HG02970 (cell line): Measurements from ENCODE around the gene RNF148.

Experiments used
- ATAC-seq: cut with Tn5 transposase; IDR thresholded peaks from one replicate; pipeline ENCODE4 v1.9.1; 2021; ENCODE audit warnings: mild to moderate bottlenecking, moderate library complexity, moderate number of reproducible peaks; ENCODE audit not compliant: unreplicated experiment, low FRiP score

RNF148 gene, protein sequence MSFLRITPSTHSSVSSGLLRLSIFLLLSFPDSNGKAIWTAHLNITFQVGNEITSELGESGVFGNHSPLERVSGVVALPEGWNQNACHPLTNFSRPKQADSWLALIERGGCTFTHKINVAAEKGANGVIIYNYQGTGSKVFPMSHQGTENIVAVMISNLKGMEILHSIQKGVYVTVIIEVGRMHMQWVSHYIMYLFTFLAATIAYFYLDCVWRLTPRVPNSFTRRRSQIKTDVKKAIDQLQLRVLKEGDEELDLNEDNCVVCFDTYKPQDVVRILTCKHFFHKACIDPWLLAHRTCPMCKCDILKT

DNA sequence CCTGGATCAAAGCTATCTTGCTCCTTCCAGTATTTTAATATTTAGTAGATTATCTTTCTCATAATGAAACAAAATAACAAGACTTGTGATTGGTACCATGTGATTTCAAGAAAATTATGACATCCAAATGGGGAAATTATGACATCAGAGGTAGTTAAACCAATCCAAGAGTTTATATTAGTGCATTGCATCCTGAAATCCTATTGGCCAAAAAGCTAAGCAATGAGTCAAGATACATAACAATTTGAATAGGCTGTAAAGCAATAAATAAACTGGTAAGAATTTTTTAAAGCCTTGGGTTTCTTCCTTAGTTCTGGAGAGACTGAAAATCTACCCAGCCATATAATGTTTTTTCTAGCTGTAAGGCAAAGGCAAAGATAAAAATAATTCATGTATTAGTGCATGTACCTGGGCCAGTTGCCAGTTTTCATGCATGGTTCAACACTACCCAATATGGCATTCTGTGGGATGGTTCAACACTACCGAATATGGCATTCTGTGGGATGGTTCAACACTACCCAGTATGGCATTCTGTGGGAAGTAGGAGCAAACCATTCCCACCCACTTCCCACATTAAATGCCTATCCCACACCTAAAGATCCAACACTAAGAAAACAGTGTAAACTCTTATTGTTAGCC, at the start of gene RNF148:
Gene RNF148 (minus strand): TSS at position 51 of the 639 bp plus-strand sequence. CDS start 172 bp downstream, outside the sequence.
- no peak for ATAC-seq

DNA sequence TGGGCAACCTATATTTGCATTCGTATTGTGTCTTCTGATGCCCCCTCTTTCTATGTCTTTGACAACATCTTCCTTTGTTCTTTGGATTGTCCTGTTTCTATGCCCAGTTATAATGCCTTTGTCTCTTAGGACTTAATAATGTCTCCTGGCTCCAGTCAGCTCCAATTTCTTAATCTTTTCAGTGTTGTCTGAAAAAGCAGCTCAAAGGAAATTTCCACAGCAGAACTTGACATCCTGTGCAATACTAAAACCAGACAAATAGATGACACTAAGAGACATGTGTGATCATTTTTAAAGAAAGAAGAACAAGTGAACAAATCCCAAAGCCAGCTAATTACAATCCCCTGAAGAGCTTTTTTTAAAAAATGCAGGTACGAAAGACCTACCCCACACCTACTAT, 47.7 kb upstream of the RNF148 start:
- no peak for ATAC-seq

DNA sequence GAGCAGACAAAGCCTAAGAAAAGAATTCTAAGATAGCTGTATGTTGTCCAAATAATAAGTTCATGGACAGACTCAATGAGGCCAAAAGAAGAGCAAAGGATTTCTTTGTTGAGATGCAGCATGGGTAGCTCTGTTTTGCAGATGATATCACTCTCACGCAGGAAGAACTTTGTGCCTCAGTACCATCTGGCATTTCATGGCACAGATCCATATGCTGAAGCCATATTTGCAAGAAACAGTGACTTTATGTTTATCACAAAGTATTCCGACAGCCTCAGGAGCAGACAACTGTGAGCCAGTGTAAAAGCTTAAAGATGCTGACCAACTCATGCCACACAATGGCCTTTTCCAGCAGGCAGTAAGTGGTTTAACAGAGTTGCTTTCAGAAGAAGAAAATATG, 45.5 kb upstream of the RNF148 start:
- no peak for ATAC-seq

DNA sequence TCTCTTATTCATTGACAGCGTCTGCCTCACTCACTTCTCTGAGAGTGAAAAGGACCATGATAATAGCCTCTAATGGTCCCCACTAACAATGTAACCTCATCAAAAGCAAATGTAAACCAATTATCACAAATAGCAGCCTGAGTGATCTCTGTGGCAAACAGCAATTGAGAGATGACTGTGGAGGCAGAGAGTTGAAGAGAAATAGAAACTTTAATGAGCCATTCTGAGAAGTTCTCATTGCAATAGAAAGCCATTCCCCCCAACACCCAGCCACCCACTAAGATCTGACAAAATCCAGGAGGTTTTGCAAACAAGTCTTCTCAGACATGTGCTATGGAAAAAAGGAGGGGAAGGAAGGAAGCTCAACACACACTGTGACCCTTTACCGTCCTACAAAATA, 44.2 kb upstream of the RNF148 start:
- ATAC-seq = no peak

DNA sequence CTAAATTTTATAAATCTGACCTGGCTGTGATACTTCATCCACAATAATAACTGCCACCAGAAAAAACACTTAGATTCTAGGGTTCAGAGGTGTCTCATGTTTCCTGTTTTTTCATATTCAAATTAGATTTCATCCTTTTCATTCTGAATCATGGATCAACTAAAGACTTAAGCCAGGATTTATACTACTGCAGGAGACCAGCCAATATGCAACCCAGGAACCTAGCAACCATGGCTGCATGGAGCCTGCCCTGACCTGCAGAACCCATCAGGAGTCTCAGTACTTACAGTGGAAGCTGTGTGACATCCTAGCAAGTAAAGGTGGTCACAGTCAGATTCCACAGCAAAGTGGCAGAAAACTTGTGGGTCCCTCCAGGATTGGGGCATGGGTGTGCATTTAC, 40.5 kb upstream of the RNF148 start:
- ATAC-seq = no peak

DNA sequence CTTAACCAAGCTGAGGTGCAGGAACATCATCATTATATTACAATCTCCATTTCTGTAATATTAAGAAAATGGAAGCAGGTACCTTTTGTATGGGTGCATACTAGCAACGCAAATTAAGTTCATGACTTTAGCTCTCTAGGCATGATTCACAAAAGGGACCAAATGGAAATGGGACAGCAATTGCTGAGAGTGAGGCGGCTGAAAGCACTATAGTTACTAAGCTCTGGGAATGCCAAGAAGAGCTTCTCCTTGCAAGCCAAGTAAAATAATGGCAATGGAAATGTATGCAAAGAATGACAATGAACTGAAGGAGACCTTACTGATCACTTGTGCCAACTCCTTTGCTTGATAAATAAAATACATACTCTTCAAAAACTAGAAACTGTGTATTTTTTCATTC, 36.2 kb upstream of the RNF148 start:
- ATAC-seq = no peak

DNA sequence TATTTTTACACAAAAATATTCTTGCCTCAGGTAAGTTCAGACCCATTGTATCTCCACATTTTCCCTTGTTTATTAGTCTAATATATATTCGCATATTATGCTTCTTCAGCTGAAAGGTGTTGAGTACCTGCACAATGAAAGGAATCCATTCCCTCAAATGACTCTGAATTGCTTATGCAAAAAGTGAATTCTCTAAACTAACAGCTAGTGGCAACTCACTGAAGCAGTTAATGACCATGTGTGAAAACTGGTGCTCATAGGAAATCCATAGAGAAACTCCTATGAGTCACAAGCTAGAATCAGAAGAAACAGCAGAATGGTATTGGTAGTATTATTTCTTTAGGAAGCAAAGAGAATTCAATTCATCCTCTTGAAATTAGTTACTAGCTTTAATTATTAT, 33.5 kb upstream of the RNF148 start:
- no peak for ATAC-seq

DNA sequence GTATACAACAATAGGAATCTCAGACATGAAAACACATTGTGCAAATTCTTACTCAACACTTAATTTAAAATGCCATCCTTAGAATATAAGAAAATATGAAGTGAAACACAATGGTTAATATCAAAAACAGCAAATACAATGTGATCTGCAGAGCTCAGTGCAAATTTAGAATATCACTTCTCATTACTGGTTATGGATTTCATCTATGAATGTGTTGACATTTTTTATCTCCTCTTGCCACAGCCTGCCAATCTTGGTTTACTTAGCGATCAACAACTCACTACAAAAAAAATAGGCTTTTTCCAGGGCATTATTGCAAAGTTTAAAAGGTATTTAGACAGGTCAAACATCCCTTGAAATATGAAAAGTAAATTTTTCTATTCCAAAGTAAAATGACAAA, 25.0 kb upstream of the RNF148 start:
- no peak for ATAC-seq

DNA sequence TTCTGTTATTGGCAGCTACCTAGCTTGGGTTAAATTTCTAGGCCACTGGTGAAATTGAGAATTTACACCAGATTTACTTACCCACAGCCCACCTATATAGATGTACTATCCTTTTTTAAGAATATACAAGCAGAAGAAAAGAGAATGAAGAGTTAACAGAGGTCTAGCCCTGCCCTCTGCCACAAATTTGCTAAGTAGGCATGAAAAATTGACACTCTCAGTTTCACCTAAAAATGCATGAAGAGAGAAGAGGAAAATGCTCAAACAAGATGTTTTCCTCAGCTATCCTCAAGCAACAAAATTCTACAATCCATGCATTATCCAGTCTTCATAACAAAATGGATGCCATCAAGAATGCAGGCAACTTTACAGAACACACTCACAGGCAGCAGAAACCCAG, 24.6 kb upstream of the RNF148 start:
- ATAC-seq = no peak

DNA sequence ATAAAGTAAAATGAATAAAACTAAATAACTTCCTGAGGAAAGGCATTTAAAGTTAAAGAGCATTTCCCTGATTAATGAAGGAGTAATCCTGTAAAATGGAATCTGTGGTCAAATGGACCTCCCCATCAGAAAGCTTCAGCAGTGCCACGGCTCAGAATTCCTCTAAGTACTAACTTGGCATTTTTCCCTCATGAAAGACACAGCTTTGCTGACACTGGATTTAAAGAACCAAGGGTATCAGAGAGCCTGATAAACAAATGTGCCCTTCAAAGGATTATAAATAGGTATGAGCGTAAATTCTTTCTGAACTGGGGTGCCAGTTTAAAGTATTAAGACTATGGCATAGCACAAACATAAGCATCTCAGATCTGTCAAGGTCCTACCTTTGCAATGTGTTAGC, 24.2 kb upstream of the RNF148 start:
- ATAC-seq = no peak

DNA sequence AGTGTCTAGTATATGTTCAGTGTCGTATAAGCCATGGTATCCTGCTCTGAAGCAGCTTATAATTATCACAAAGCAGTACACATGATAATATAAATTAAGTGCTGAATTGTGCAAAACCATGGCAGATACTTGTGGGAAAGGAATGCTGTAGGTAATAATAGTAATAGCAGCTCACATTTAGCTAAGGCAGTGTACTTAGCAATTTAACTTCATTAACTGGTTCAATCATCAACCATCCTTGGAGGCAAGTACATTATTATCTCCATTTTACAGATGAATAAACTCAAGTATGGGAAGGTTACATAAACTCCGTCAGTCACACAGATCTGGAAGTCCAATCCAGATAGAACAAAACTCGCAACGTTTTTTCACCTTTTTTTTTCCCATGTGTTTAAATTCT, 21.6 kb upstream of the RNF148 start:
- no peak for ATAC-seq

DNA sequence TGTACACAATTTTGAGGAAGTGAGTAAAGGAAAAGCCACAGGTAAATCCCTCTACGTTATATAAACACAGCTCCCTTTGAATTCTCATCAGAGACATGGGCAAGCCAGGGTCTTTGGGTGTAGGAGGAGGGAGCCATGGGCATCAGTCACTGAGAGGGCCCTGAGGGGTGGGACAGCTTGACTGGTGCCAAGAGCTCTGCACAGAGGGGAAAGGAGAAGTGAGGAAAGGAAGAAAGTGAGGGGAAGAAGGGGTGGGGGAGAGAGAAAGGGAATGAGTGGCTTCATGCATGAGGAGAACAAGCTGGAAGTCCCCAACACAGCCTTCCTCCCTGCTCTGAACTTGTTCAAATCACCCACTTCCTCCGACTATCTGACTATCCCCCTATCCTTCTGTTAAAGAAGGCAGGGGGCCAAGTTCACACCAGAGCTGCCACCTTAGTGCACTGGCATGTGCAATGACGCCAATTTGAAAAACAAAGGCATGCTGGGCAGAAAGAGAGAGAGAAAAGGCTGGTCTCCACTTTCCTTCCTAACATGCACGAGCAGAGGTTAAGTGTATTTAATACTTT, 16.4 kb upstream of the RNF148 start:
- ATAC-seq = no peak

DNA sequence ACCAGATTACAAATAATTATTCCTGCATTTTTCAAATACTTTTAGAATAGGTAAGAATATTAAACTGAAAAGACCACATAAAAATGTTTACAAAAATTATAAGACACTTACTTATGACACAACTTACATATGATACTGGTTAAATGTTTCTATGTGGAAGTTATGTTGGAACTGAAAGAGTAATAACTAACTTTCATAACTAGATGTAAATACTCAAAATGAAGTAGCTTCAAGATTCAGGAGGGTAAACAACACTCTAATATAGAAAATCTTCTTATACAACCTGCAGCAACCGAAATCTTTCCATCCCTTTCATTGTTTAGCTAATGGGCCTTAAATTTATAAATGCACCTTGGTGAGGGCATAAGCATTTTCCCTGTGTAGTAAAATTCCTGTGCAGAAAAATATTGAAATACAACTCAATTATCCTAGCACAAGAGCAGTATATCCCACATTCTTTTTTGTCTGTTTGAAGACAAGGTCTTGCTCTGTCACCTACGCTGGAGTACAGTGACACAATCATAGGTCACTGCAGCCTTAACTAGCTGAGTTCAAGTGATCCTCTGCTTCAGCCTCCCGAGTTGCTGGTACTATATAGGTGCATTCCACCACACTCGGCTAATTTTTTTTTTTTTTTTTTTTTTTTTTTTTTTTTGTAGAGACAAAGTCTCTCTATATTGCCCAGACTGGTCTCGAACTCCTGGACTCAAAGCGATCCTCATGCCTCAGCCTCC, 14.8 kb upstream of the RNF148 start:
- no peak for ATAC-seq

DNA sequence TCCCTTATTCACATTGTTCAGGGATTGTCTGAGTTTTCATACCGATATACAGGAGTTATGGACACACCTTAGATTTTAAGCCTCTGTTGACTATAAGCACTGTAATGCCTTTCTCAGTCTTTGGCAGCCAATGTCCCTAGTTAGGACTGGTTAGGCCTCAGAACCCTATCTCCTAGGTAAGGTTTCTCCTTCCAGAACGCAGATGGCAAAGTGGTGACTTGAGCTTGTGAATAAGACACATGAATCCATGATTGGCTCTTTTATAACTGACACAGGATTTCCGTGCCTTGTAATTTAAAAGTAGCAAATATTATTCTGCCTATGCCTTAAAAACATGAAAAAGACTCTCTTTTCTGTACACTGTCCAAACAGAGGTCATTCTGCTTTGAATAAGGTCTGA, 12.5 kb upstream of the RNF148 start:
- ATAC-seq = no peak

DNA sequence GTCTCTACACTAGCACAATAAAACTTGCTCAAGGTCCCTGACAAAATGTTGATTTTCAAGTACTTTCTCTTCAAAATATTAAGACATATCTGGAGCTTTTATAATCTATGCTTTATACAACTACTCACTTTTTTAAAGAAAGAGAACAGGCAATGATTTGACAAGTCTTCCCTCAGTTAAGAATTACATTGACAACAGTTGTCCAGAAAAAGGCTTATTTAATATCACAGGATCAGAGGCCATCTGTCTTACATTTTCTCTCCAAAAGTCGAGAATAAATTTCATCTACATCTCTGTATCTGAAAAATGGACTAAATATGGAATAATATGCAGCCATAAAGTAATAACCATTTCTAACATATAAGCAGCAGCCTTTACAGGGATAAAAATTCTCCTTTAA, 8.2 kb upstream of the RNF148 start:
- ATAC-seq = no peak

DNA sequence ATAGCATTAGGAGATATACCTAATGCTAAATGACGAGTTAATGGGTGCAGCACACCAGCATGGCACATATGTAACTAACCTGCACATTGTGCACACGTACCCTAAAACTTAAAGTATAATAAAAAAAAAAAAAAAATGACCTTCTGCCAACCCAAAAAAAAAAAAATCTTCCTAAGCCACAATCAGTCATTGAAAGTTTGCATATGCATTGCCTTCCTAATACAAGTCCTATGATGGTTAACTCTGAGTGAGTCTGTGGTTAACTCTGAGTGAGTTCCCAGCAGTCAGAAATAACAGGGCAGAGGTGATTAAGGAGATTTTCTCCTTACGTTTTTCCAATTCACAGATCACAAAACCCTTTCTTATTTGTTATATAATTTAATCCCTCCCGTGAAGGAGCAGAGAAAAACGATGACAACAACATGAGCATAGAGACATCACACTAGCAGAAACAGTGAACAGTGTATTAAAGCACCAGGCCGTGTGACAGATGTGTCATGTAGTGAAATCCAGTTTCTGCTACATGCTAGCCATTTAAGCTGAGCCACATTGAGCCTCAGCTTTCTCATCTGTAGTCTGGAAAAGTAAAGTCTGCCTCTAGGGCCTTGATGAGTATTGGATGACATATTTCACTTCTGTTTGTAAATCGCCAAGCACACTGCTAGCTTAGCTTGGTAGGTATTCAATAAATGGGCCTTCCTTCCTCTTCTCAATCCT, 7.4 kb upstream of the RNF148 start:
- no peak for ATAC-seq

DNA sequence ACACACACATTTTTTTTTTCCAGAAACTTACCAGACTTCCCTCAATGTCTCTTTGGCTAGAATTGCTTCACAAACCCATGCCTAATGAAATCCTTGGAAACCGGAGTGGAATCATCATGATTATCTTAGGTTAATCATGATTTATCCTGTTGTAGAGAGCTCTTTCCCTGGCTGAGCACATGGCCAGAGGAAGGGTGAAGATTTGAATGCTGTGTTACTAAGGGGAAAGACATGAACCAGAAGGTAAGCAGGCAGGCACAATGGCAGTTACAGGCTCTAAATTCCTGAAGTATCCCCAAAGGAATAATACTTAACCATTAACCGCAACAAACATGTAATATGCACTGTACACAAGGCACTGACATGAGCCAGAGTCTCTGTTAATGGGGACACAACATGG, 4.1 kb upstream of the RNF148 start:
- ATAC-seq = no peak

DNA sequence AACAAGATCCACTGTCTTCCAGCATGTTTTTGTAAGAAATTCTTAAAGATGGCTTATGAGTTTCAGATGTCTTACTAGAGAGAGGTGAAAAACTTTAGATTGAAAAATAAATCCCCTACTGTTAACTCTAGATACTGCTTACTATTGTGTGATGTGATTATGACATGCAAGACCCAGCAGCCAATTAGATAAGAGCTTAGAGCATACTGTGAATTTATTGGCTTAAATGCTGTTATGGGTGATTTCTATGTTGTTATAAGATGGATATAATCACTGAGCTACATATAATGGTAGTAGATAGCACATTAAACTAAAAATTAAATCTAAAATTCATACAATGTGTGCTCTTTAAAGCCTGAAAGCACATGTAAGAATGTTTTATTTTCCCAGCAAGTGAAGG, 3.7 kb downstream of the RNF148 start, which contains the start of gene RNF133:
Gene RNF133 (minus strand): TSS at position 101 of the 400 bp plus-strand sequence. CDS start 199 bp downstream, outside the sequence.
- ATAC-seq = no peak

DNA sequence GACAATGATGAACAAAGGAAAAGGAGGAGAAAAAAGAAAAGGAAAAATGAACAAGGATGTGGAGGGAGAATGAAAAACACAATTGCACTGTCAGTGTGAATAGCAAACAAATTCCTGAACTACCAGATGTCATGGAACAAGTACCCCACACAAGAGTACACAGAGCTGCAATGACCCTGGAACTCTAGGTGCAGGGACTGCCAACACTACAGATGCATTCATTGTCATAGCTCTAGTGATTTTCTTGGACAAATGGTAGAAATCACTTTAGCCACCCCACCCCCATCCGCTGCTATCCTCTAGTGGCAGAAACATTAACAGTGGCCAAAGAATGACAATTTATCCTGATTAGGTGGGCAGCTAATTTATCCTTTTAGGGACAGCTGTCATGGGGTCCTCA, 6.9 kb downstream of the RNF148 start:
- ATAC-seq = no peak

DNA sequence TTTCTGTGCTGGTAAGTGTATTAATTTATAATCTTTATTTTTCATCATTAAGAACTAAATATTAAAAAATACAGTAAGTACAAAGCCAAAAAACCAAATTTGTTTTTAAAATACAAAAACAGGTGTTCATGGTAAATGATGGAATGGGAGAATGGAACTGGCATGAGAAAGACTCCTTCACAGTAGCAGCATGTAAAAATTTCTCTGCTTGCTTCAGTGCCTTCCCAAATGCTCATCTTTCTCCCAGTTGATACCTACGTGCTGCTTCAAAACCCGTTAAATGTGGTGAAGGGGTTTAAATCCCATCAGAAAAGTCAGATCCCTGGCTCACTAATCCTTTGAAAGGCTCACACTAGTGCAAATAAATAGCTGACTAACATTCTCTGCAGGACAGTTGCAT, 8.0 kb downstream of the RNF148 start:
- ATAC-seq = no peak
